NB4 (cell line): Measurements from ENCODE around the gene PPP2R5C.

Source experiments
- CTCF ChIP-seq: IDR thresholded peaks from one replicate; pipeline ENCODE4 v1.5.1; 2012; ENCODE audit warnings: low read depth, low read length
- POLR2A ChIP-seq: IDR thresholded peaks from 2 replicates; pipeline ENCODE4 v1.6.1; 2011; ENCODE audit warnings: mild to moderate bottlenecking; ENCODE audit not compliant: insufficient read length; ENCODE audit errors: extremely low read depth

- TF ChIP-seq CTCF (no peak), POLR2A (no peak)
These were observed 73.5 kb downstream of the PPP2R5C start for GRCh38 chr14:101834800-101835547.
